PC-9 (cell line): ENCODE measurements around the gene ITPR3. TPM values are rescaled to one million over a fixed set of nuclear protein-coding genes. Genes with fewer than 3 reads are reported as not detected.

Experiments
- BruUV-seq: library from RNA; stranded (reverse); fragments of 400-500 nt; replicated peaks from 2 replicates; lab custom pipeline; 2021; lab: Mats Ljungman, UMichigan
- CTCF ChIA-PET: fragments of 300-600 bp; sonication (Branson Sonifier 250); formaldehyde crosslinking; loops from one replicate; lab custom pipeline; 2022; ENCODE audit warnings: antibody characterized with exemption; lab: Charles Lee
- POLR2A ChIA-PET: fragments of 300-600 bp; sonication (Branson Sonifier 250); formaldehyde crosslinking; loops from one replicate; lab custom pipeline; 2022; ENCODE audit warnings: antibody characterized with exemption; ENCODE audit not compliant: unreplicated experiment; lab: Charles Lee
- DNase-seq, 2 experiments: peaks; one replicate each; pipeline versions ENCODE4 v3.0.0 to v3.0.0-alpha.2; 2015 to 2022; ENCODE audit warnings: mixed read lengths in 1 of 2
- H2AFZ ChIP-seq: fragments of 200-600 bp; sonication (generic); 2 replicates; pipeline ENCODE4 v1.8.1; 2017; ENCODE audit warnings: antibody characterized with exemption
- H3F3A ChIP-seq: fragments of 200-600 bp; sonication (generic); 2 replicates; pipeline ENCODE4 v1.8.1; 2017; ENCODE audit warnings: antibody characterized with exemption, mild to moderate bottlenecking, low read depth; ENCODE audit not compliant: insufficient read depth
- H3K27ac ChIP-seq: fragments of 200-600 bp; sonication (generic); 2 replicates; pipeline ENCODE4 v1.6.1; 2016; ENCODE audit warnings: mixed run types
- H3K27me3 ChIP-seq: fragments of 200-600 bp; sonication (generic); 2 replicates; pipeline ENCODE4 v1.6.1; 2016; ENCODE audit warnings: low read depth, mixed run types; ENCODE audit not compliant: insufficient read depth
- H3K36me3 ChIP-seq: fragments of 200-600 bp; sonication (generic); 2 replicates; pipeline ENCODE4 v1.6.1; 2016; ENCODE audit warnings: low read depth, mixed run types
- H3K4me1 ChIP-seq: fragments of 200-600 bp; sonication (generic); replicated peaks from 2 replicates; pipeline ENCODE4 v1.6.1; 2016; ENCODE audit warnings: mixed run types; ENCODE audit not compliant: insufficient read depth
- H3K4me2 ChIP-seq: fragments of 200-600 bp; sonication (generic); 2 replicates; pipeline ENCODE4 v1.6.1; 2017; ENCODE audit warnings: mixed run types
- H3K4me3 ChIP-seq: fragments of 200-600 bp; sonication (generic); 2 replicates; pipeline ENCODE4 v1.6.1; 2016; ENCODE audit warnings: mixed run types
- H3K79me2 ChIP-seq: fragments of 200-600 bp; sonication (generic); 2 replicates; pipeline ENCODE4 v1.6.1; 2017; ENCODE audit warnings: low read depth, mixed run types
- H3K9me2 ChIP-seq: fragments of 200-600 bp; sonication (generic); 2 replicates; pipeline ENCODE4 v1.8.1; 2017; ENCODE audit warnings: mild to moderate bottlenecking; ENCODE audit not compliant: insufficient read depth
- H3K9me3 ChIP-seq: fragments of 200-600 bp; sonication (generic); 2 replicates; pipeline ENCODE4 v1.8.1; 2016; ENCODE audit warnings: low read depth; ENCODE audit not compliant: insufficient read depth
- H4K20me1 ChIP-seq: fragments of 200-600 bp; sonication (generic); 2 replicates; pipeline ENCODE4 v1.8.1; 2017; ENCODE audit not compliant: insufficient read depth
- CTCF ChIP-seq: fragments of 200-600 bp; sonication (generic); conservative IDR thresholded peaks from 2 replicates; pipeline ENCODE4 v1.6.1; 2017; ENCODE audit warnings: mixed run types, antibody characterized with exemption, mild to moderate bottlenecking, moderate library complexity
- EZH2 ChIP-seq: fragments of 200-600 bp; sonication (generic); IDR thresholded peaks from 2 replicates; pipeline ENCODE4 v1.8.0; 2017; ENCODE audit warnings: antibody characterized with exemption, low read depth
- intact Hi-C: fragments of 100-400 bp; cut with micrococcal nuclease; formaldehyde crosslinking; loops from one replicate; pipeline ENCODE4 v1.10.0; 2022; ENCODE audit not compliant: unreplicated experiment
- total RNA-seq: library from RNA; stranded (reverse); gene quantifications from 2 replicates; pipeline ENCODE4 v1.2.3, GENCODE V29; 2021

Gene ITPR3
- total RNA-seq, 1 experiment from 2014 or later: 86.9 TPM

- POLR2A ChIA-PET: interaction anchor here (0.6 kb wide), 1 partner anchor 601 kb away, joined by 6 read pairs; no protein-coding TSS in a partner anchor
- Histone ChIP-seq H3K9me3 (no peaks in the 10 kb centered on the region), H3K79me2 (no peaks in the 10 kb centered on the region), H3K27me3 (no peaks in the 10 kb centered on the region), H2AFZ (0 out of 2 replicates have a peak overlapping the region, but pooled peaks have one; percentile 59), H3K27ac (peak overlapping the region; percentile 82), H3K4me1 (peaks cover 40% of the 10 kb centered on the region), H3K4me3 (no peak overlapping the region), H4K20me1 (no peaks in the 10 kb centered on the region), H3K9me2 (no peaks in the 10 kb centered on the region), H3F3A (peaks cover 24% of the 10 kb centered on the region), H3K36me3 (no peaks in the 10 kb centered on the region), H3K4me2 (peak overlapping the region; percentile 78)
- DNase-seq: no peak
- TF ChIP-seq CTCF: no peak
- TF ChIP-seq EZH2: no peak
- BruUV-seq: no TSS peak
- intact Hi-C loops: no loop called here
- CTCF ChIA-PET: interaction anchor here (1.2 to 1.5 kb wide), 2 partner anchors 19 to 31 kb away, joined by 3 to 8 read pairs; partner anchors contain the start of gene UQCC2
Observed at GRCh38 chr6:33731035-33731434, 109.9 kb downstream of the ITPR3 start.

- ChIA-PET CTCF (interaction anchor here (0.5 to 1.5 kb wide), 3 partner anchors 20 to 498 kb away, joined by 3 to 8 read pairs (median 8); partner anchors contain the start of gene UQCC2), POLR2A (interaction anchor here (0.6 kb wide), 3 partner anchors 10 to 1553 kb away, joined by 3 to 6 read pairs (median 3); no protein-coding TSS in a partner anchor)
- H3K4me1 ChIP-seq: peaks cover 40% of the 10 kb centered on the region
- TF ChIP-seq CTCF: no peak
- TF ChIP-seq EZH2: no peak
- H3K27ac ChIP-seq: peak overlapping the region; percentile 82
- intact Hi-C loops: no loop called here
- no peaks in the 10 kb centered on the region for H3K79me2 ChIP-seq
- no peaks in the 10 kb centered on the region for H3K36me3 ChIP-seq
- H3K4me3 ChIP-seq: no peak overlapping the region; the same call in 1 of the 2 replicates
- H3K4me2 ChIP-seq: peak overlapping the region; percentile 78
- H4K20me1 ChIP-seq: no peaks in the 10 kb centered on the region
- peak; percentile 85 to 89 for DNase-seq
- H3F3A ChIP-seq: peaks cover 24% of the 10 kb centered on the region
- no peaks in the 10 kb centered on the region for H3K9me2 ChIP-seq
- H3K27me3 ChIP-seq: no peaks in the 10 kb centered on the region
- H3K9me3 ChIP-seq: no peaks in the 10 kb centered on the region
- H2AFZ ChIP-seq: peak overlapping the region; percentile 59; the same call in 1 of the 2 replicates
- no TSS peak for BruUV-seq
Observed at GRCh38 chr6:33731751-33732282, 110.7 kb downstream of the ITPR3 start.

GRCh38 chr6:33732385-33732784, 111.3 kb downstream of the ITPR3 start:
- H3K4me3 ChIP-seq: no peak overlapping the region
- peaks cover 40% of the 10 kb centered on the region for H3K4me1 ChIP-seq
- H3K79me2 ChIP-seq: no peaks in the 10 kb centered on the region
- CTCF ChIA-PET: interaction anchor here (0.6 to 1.5 kb wide), 3 partner anchors 21 to 431 kb away, joined by 3 to 8 read pairs (median 7); partner anchors contain the start of gene UQCC2
- no peak overlapping the region for H2AFZ ChIP-seq
- no peaks in the 10 kb centered on the region for H3K27me3 ChIP-seq
- TF ChIP-seq CTCF (no peak), EZH2 (no peak)
- H4K20me1 ChIP-seq: no peaks in the 10 kb centered on the region
- H3K27ac ChIP-seq: peak overlapping the region; percentile 82
- DNase-seq: no peak
- intact Hi-C loops: no loop called here
- POLR2A ChIA-PET: interaction anchor here (0.6 kb wide), 1 partner anchor 16 kb away, joined by 6 read pairs; no protein-coding TSS in a partner anchor
- no peaks in the 10 kb centered on the region for H3K9me3 ChIP-seq
- H3F3A ChIP-seq: peaks cover 24% of the 10 kb centered on the region
- peak overlapping the region; percentile 78 for H3K4me2 ChIP-seq
- H3K36me3 ChIP-seq: no peaks in the 10 kb centered on the region
- no peaks in the 10 kb centered on the region for H3K9me2 ChIP-seq
- BruUV-seq: no TSS peak
